HG03025 (cell line): Measurements from ENCODE around the gene AP1M1.
"Not testable (repeated sequence)": the region's sequence is repeated elsewhere in the genome, so short reads cannot be mapped to it uniquely, and the experiment has no call there.

Source experiments
- ATAC-seq: cut with Tn5 transposase; IDR thresholded peaks from one replicate; pipeline ENCODE4 v1.9.1; 2021; ENCODE audit warnings: mild to moderate bottlenecking, moderate library complexity; ENCODE audit not compliant: unreplicated experiment, low FRiP score

Gene AP1M1

DNA sequence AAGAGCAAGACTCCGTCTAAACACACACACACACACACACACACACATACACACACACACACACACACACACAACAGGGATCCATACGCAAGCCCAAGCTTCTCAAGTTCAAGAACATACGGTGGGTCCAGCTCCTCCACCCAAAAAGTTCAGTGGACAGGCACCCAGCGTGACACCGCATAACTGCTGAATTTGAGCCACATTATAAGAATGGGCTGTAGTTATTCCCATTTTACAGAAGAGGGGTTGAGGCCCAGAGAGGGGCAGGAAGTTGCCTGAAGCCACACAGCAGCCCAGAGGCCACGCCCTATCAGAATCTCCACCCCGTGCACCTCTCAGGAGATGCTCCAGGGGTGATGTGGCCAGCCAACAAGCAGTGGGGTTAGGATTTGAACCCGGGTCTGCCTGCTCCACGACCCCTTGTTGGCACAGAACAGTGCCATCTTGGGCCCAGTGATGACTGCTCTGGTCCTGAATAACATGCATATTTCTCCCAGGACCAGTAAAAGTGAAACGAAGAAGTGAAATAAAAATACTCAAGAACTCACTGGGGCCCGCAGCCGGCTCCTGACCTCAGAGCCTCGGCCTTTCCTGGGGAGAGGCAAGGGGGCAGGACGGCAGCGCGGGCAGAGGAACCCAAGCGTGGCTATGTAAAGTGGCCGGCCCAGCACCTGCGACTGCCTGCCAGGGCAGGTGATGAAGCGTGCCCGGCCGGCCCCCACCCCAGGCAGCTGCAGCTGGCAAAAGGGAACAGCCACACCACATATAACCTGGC lies 61.9 kb downstream of the AP1M1 start:
- ATAC-seq = no peak

DNA sequence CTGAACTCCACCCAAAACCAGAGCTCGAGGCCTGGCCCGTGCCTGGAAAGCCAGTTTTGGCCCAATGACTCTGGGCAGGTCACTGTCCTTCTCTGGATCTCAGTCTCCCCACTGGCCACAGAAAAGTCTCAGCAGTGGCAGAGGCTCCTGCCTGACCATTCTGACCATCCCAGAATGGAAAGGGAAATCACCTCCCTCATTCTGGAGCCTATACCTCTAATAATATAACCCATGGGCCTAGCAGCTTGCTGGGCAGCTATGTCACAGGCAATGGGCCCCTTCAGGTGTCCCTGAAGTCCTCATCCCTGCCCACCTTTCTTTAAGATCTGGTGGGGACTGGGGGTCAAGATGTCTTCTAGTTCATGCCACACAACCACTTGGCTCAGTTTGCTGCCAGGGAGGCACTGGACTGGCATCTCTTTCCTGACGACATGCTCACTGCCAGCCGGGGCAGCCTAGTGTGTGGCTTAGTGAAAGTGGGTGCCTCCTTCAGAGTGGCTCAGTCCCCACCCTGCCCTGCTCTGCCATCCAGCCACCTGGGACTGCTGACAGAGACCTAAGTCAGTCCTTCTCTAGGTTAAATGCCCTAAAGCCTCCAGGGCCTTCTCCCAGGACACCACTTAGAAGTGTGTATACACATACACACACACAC lies 62.6 kb downstream of the AP1M1 start:
- no peak for ATAC-seq

DNA sequence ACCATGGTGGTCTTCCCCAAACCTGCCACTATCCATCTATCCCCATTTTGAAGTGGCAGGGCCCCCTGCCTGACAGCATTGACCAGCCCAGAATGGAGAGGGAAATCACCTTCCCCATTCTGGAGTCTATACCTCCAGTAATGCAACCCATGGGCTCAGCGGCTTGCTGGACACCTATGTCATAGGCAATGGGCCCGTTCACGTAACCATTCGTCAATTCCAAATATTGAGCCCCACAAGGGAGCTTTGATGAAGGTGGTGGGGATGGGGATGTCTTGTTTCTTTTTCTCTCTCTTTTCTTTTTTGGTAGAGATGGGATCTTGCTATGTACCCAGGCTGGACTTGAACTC lies 63.1 kb downstream of the AP1M1 start:
- ATAC-seq = no peak

DNA sequence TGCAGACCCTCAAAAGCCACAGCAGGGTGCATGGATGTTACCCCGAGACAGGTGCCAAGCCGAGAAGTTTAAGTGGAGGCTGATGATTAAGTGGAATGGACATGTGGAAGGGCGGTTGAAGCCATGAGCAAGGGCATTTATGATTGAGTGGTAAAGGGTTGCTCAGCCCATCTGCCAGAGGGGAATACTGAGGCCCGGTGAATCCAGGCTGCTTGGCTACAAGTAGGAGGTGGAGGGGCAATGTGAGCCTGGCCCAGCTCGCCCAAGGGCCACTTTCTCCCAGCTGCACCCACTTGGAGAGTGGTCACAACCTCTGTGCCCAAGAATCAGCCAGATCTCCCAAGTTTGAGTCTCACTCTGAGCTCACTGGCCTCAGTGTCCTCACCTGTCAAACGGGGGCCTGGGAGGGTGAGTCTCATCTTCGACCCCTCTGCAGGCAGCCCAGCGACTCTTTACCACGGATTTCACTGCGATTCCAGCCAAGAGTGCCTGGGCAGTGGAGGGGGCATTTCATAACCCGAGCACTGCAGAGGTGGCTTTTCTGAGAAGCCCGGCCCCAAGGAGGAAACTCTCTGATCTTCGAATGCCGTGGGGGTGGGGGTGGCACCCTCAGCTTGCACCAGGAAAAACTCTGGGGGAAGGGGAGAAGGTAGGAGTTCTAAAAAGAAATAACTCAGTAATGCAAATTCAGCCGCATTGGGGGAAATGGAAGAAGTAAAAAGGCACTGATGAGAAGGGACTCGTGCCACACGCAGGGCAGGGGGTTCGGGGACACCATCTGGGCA lies 64.1 kb downstream of the AP1M1 start:
- no peak for ATAC-seq

DNA sequence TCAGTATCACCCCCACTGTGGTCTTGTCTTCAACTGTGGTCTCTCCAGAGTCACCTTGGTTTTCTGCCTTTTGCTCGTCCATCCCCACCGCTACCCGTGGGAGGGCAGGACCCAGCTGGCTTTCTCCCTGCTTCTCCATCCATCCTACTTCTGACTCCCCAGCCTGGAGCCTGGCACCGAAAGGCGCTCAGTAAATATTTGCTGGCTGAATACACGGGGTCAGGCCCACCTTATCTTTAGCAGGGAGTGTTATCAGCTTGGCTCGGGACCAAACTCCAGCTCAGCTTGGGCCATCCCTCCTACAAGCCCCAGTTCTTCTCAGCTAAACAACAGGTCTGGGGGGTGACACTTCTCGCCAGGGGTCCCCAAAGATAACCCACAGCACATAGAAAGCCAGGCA lies 64.9 kb downstream of the AP1M1 start:
- ATAC-seq = no peak

DNA sequence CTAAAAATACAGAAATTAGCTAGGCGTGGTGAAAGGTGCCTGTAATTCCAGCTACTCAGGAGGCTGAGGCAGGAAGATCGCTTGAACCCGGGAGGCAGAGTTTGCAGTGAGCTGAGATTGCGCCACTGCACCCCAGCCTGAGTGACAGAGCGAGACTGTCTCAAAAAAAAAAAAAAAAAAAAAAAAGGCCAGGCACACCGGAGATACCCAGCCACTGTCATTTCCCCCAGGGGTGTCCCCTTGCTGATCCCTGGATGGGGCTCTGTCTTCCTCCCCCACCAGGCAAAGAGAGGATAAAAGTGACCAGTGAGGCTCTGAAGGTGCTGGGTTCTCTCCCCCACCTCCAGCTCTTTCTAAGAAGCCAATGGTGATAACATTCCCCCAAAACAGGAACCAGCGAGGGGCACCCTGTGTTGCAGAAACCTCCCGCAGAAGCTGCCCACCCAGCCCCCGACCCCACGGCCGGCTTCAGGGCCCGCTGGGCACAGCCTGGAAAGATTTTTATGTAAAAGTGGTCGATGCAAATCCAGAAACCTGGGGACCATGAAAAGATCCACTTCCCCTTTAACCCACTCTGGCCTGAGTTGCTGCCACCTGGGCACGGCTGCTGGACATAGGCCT lies 65.5 kb downstream of the AP1M1 start:
- no peak for ATAC-seq

DNA sequence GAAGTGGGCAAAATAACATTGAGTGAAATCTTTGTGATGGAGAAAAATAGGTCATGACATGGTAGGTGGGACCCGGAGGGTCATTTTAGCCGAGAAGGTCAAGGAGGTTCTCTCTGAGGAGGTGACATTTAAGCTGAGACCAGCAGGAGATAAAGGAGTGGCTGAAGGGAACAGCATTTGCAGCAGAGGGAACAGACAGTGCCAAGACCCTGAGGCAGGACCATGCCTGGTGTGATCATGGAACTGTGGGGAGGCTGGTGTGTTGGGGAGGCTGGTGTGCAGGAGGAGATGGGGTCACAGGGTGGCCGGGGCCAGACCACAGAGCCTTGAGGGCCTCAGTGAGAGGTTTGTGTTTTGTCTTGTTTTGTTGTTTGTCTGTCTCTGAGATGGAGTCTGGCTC lies 67.5 kb downstream of the AP1M1 start:
- no peak for ATAC-seq

DNA sequence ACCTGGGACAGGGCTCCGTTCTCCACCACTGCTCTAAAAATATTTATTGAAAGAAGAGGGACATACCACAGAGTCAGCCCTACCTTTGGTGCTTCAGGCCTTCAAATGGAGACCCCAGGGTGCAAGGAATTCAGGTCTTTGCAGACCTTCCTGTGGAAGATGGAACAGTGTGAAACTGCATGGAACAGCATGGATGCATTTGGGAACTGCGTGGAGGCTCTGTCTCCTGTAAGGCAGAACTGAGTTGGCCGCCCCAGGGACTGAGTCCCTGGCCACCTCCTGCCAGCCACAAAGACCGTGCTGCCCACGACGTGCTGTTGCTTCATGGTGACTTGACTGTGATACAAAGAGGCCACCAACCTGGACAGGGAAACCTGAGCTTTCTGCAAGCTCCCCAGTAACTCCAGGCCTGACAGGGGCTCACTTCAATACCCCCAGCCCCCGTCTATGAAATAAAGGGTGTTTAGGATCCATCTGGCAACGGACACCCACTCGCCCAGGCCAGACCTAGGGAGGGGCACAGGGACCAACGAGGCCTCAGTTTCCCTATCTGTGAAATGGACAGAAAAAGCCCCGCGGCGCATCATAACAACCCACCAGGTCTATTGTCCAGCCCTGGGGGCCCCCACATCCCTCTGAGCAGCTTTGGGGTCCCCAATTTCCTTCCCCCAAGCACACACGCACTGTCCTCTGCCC lies 68.3 kb downstream of the AP1M1 start:
- no peak for ATAC-seq

DNA sequence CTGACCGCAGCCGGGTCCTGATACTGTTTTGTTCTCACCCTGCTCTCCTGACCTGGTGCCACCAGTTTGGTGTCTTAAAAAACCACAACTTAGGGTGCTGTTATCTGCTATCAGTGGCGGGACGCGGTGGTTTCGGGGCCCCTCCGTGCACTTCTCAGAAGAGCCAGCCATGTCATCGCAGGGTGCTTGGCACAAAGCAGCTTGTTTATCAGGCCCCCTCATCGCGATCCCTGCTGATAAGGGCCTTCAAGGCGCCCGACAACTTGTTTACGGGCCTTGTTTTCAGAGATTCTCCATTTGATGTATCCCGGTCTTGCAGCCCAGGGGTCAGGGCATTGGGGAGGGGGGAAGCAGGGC lies 68.9 kb downstream of the AP1M1 start:
- no peak for ATAC-seq

DNA sequence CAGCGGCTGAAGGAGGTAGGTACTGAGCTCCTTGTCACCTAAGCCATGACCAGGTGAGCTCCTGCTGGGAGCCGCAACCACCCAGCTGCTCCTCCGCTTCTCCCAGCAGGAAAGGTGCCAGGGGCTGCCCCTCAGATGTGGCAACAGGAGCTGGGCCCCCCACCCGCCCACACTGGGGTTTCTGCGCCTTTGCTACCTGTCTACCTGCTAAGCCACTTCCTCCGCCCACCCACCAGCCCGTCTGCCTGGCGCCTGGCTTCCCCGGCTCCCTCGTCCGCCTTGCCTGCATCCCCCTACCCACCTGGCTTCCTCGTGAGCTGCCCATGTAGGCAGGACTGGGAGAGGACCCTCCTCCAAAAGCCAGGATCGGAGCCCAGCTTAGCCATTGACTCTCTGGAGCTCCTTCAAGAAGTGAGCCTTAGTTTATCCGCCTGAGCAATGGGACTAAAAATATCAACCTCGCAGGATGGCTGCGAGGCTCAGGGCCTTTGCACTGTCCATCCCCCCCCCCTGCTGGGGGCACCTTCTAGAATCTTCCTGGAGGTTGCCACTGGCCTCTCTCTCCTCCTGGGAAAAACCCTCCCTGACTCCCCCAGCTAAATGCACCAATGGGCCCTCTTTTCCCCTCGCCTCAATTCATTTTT lies 71.1 kb downstream of the AP1M1 start:
- ATAC-seq = no peak

DNA sequence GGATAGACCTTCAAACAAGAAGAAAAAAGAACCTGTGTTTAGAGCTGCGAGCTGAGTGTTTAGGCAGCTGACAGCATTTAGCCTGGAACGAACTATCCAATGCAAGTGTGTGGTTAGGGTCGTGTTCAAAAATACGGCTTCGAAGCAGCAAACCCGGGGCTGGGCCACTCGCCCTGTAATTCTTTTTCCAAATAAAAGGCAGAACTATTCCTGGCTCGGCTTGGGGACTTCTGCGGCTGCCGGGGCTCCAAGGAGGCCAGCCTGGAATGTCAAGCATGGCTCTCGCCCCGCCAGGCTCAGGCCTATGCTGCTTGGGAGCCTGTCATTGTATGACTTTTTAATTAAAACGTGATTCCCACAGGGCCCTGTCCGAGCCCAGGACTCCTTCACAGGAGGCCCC lies 75.2 kb downstream of the AP1M1 start:
- ATAC-seq = no peak

DNA sequence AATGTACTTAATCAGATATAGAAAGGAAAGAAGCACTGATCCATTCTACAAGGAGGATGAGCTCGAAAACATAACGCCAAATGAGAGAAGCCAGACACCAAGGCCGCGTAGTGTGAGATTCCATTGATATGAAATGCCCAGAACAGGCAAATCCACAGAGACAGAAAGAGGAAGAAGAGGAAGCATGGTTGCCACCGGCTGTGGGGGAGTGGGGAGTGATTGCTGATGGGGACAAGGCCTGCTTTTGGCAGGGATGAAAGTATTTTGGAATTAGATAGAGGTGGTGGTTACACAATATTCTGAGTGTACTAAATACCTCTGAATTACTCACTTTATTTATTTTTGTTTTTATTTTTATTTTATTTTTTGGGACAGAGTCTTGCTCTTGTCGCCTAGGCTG lies 76.7 kb downstream of the AP1M1 start:
- no peak for ATAC-seq

DNA sequence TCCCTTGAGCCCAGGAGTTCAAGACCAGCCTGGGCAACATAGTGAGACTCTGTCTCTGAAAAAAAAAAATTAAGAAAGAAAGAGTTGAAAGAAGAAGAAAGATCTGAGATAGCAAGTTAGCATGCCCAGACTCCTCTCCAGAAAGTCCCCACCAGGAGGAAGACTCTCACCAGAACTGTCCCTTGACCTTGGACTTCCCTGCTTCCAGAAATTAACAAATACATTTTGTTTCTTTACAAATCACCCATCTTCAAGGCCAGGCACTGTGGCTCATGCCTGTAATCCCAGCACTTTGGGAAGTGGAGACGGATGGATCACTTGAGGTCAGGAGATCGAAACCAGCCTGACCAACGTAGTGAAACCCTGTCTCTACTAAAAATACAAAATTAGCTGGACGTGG lies 82.6 kb downstream of the AP1M1 start:
- ATAC-seq = no peak

DNA sequence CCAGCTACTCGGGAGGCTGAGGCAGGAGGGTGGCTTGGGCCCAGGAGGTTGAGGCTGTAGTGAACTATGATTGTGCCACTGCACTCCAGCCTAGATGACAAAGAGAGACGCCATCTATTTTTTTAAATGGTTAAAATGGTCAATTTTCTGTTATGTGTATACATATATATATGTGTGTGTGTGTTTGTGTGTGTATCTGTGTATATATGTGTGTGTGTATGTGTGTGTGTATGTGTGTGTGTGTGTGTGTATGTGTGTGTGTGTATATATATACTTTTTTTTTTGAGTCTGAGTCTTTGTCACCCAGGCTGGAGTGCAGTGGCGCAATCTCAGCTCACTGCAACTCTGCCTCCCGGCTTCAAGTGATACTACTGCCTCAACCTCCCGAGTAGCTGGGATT lies 84.0 kb downstream of the AP1M1 start:
- no peak for ATAC-seq

DNA sequence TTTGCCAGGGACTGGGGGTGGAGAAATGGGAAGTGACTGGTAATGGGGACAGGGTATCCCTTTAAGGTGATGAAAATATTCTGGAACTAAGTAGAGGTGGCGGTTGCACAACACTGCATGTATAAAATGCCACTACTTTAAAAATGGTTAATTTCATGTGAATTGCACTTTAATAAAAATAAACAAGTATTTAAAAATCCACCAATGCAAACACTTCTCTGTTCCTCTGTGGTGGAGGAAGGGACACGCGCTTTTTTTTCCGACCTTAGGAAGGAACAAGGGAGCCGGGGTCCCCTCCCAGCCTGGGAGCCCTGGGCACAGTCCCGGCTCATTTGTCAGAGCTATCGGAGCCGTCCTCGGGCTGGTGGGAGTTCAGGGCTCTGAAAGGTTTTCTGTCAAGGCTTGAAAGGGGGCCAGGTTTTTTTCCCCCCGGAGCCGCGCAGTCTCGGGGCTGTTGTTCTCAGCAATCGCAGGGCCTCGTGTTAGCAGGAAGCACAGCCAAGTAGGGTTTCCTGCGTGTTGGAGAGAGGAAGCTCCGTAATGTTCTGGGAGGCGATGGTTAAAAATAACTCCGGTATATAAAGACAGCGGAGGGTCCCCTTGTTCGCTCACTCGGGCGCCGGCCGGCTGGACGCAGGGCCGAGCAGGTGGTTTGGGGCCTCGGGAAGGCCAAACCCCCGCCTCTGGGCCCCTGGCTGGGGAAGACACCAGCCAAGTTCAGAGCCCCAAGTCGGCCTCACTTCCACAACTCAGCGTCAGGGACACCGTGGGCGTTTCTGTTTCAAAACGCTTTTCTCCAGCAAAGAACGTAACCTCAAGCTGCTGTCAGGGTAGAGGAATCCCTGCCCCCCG lies 85.7 kb downstream of the AP1M1 start:
- ATAC-seq = no peak

DNA sequence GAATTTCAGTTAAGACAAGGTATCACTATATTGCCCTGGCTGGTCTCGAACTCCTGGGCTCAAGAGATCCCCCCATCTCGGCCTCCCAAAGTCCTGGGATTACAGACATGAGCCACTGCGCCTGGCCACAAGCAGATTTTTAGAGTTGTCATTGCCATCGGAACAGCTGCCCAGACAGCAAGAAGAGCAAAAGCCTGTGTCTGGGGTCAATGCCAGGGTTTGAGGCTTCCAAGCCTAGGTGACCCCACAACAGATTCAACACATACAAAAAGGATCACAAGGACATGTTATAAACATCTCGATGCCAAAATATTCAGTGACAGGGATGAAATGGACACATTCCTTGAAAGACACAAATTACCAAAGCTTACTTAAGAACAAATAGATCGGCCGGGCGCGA lies 86.8 kb downstream of the AP1M1 start:
- ATAC-seq = no peak

DNA sequence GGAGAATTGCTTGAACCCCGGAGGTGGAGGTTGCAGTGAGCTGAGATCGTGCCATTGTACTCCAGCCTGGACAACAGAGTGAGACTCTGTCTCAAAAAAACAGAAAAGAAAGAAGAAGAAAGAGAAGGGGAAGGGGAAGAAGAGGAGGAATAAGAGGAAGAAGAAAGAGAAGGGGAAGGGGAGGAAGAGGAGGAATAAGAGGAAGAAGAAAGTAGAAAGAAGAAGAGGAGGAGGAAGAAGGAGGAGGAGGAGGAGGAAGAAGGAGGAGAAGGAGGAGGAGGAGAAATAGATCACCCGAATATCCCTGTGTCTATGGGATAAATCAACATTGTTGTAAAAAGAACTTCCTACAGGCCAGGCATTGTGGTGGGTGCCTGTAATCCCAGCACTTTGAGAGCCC lies 87.4 kb downstream of the AP1M1 start:
- not testable (repeated sequence) for ATAC-seq

DNA sequence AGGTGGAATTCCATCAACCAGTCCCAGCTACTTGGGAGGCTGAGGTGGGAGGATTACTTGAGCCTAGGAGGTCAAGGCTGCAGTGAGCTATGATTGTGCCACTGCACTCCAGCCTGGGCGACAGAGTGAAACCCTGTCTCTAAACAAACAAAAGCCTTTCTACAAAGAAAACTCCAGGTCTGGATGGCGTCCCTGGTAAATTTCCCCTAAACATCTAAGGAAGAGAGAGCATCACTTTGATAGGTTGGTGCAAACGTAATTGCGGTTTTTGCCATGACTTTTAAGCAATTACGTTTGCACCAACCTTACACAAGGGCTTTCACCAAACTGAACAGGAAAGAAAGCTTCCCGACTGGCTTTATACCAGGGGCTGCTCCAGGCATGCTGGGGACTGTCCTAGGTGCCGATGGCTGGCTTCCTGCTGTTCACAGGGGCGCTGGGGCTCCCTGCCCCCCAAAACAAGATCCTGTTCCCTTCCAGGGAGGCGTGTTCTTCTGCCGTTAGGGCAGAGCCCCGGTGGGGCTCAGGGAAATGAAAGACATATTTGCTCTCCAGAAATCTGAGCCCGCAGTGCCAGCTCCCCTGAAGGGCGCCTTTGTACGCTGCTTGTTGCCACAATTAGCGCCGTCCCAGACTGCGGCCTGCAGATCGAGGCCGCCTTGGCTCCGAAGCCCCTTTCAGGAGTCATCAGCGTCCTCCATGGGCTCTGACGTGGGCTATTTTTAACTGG lies 88.2 kb downstream of the AP1M1 start:
- no peak for ATAC-seq

DNA sequence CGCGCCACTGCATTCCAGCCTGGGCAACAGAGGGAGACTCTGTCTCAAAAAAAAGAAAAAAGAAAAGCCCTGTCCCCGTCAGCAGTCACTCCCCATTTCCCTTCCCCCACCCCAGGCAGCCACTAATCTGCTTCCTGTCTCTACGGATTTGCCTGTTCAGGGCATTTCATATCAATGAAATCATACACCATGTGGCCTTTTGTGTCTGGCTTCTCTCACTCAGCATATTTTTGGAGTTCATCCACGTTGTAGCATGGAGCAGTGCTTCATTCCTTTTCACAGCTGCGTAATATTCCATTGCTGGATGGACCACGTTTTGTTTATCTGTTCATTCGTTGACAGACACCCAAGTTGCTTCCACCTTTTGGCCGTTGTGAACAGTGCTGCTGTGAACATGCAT lies 90.8 kb downstream of the AP1M1 start:
- ATAC-seq = no peak
